Sigmoid colon (tissue), 7 donors: Measurements from ENCODE around the gene KCNJ6. TPM values are rescaled to one million over a fixed set of nuclear protein-coding genes. Genes with fewer than 3 reads are reported as not detected.
"Not testable (repeated sequence)": the region's sequence is repeated elsewhere in the genome, so short reads cannot be mapped to it uniquely, and the experiment has no call there.

ENCODE experiments used
- DNase-seq: peaks from one replicate; pipeline ENCODE4 v3.0.0-alpha.2; 2019
- H3K27ac ChIP-seq, 4 donors: fragments of 200-600 bp; sonication (generic); one replicate each; pipeline ENCODE4 v1.5.1; 2016 to 2019; ENCODE audit warnings: mild to moderate bottlenecking in 1 of 4
- H3K27me3 ChIP-seq, 3 donors: fragments of 200-600 bp; sonication (generic); one replicate each; pipeline ENCODE4 v1.5.1; 2019; ENCODE audit warnings: mild to moderate bottlenecking in 1 of 3
- H3K36me3 ChIP-seq, 4 donors: fragments of 200-600 bp; sonication (generic); one replicate each; pipeline ENCODE4 v1.5.1; 2016 to 2019
- H3K4me1 ChIP-seq, 4 donors: fragments of 200-600 bp; sonication (generic); one replicate each; pipeline ENCODE4 v1.5.1; 2017 to 2019
- H3K4me3 ChIP-seq, 4 donors: fragments of 200-600 bp; sonication (generic); one replicate each; pipeline ENCODE4 v1.5.1; 2017 to 2019; ENCODE audit warnings: mild to moderate bottlenecking in 2 of 4, moderate library complexity in 1 of 4
- H3K9me3 ChIP-seq, 4 donors: fragments of 200-600 bp in 3 of 4; sonication (generic) in 3 of 4; one replicate each; pipeline versions ENCODE4 v1.5.1 to v1.6.1; 2013 to 2019
- CTCF ChIP-seq, 4 experiments: fragments of 450-650 bp in 3 of 4; fragments of 200-600 bp in 1 of 4; IDR thresholded peaks; one replicate each; pipeline ENCODE4 v1.5.1; 2016 to 2019; ENCODE audit warnings: antibody characterized with exemption in 4 of 4, mild to moderate bottlenecking in 3 of 4, moderate library complexity in 2 of 4
- EP300 ChIP-seq, 4 donors: sonication (generic); formaldehyde crosslinking; IDR thresholded peaks; one replicate each; pipeline ENCODE4 v1.6.1; 2017; ENCODE audit warnings: antibody characterized with exemption in 4 of 4
- POLR2A ChIP-seq, 2 donors: fragments of 450-650 bp; IDR thresholded peaks; one replicate each; pipeline ENCODE4 v1.6.1; 2016; ENCODE audit warnings: antibody characterized with exemption in 2 of 2, mild to moderate bottlenecking in 2 of 2, moderate library complexity in 2 of 2
- POLR2AphosphoS5 ChIP-seq, 4 donors: sonication (generic); formaldehyde crosslinking; IDR thresholded peaks; one replicate each; pipeline ENCODE4 v1.6.1; 2017; ENCODE audit warnings: antibody characterized with exemption in 4 of 4
- WGBS, 2 donors: extraction: QIAGEN DNeasy Blood & Tissue Kit; methylation state at CpG; one replicate each; pipeline ENCODE4 v1.1.7; 2013; 5-methylcytosine and 5-hydroxymethylcytosine counted together
- intact Hi-C: fragments of 100-400 bp; cut with DNase I; formaldehyde crosslinking; loops from one replicate; pipeline ENCODE4 v1.15.1; 2023
- polyA plus RNA-seq, 3 donors: library from polyadenylated mRNA; stranded (reverse); fragments of 200-250 nt; gene quantifications; one replicate each; pipeline ENCODE4 v1.2.3, GENCODE V29; 2013
- total RNA-seq, 4 donors: library from RNA; depleted of rRNA; stranded (reverse); fragments of >200 nt; gene quantifications; one replicate each; pipeline ENCODE4 v1.1.0, GENCODE V29; 2016
- donor health status: healthy with polysubstance abuse.
- donor health status: Bipolar disorder and iron deficiency.
- donor health status: healthy.

The KCNJ6 gene
- total and polyA plus RNA-seq, 7 donors, result under 0.01 to 0.04 (median under 0.01) TPM; not detected in 2

DNA sequence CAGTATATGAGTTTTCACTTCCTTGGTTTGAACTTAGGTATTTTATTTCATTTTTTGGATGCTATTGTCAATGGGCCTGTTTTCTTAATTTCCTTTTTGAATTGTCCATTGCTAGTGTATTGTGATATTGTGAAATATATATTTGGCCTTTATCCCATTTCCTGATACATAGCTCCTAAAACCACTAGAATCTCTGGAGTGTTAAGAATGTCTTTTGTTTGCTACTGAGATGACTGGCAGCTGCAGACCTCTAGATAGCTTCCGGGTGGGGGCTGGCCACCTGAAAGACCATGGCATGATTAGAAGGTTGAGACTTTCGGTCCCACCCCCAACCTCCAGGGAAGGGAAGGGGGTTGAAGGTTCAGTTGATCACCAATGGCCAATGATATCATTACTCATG lies 245.4 kb downstream of the KCNJ6 start:
- Histone ChIP-seq H3K27ac (no peak overlapping the region), H3K9me3 (no peaks in the 10 kb centered on the region), H3K4me1 (peaks cover 0 to 9% (median 8%) of the 10 kb centered on the region in 4 donors), H3K36me3 (no peaks in the 10 kb centered on the region), H3K4me3 (no peak overlapping the region), H3K27me3 (peaks cover 0 to 23% (median 5%) of the 10 kb centered on the region in 3 donors)
- WGBS, 2 donors, result 62 to 76% methylated on average over 2 of the region's 2 CpGs
- intact Hi-C loops, result loop anchor here (10.0 kb wide), 1 partner anchor 684 kb away; no protein-coding TSS in a partner anchor
- TF ChIP-seq POLR2A (IDR thresholded peaks at IDR 0.05), result no peak
- TF ChIP-seq POLR2AphosphoS5 (IDR thresholded peaks at IDR 0.05), result no peak
- TF ChIP-seq EP300 (IDR thresholded peaks at IDR 0.05), result no peak
- no peak for DNase-seq

- Histone ChIP-seq H3K27ac (no peak overlapping the region), H3K27me3 (peaks cover 0 to 6% (median 0%) of the 10 kb centered on the region in 3 donors), H3K4me3 (no peak overlapping the region), H3K36me3 (no peaks in the 10 kb centered on the region), H3K4me1 (no peaks in the 10 kb centered on the region), H3K9me3 (no peaks in the 10 kb centered on the region)
- intact Hi-C loops, result no loop called here
- 88 to 90% methylated on average over 3 of the region's 3 CpGs for WGBS, 2 donors
- no peak for DNase-seq
- TF ChIP-seq POLR2A (IDR thresholded peaks at IDR 0.05), result no peak
- TF ChIP-seq EP300 (IDR thresholded peaks at IDR 0.05), result no peak
- TF ChIP-seq CTCF (IDR thresholded peaks at IDR 0.05), result no peak
Measured at GRCh38 chr21:37669249-37669648, 247.0 kb downstream of the KCNJ6 start.

- TF ChIP-seq POLR2A (IDR thresholded peaks at IDR 0.05) (no peak), EP300 (IDR thresholded peaks at IDR 0.05) (no peak), CTCF (IDR thresholded peaks at IDR 0.05) (no peak), POLR2AphosphoS5 (IDR thresholded peaks at IDR 0.05) (no peak)
- Histone ChIP-seq H3K4me3 (no peak overlapping the region), H3K27me3 (peaks cover 0 to under 1% (median 0%) of the 10 kb centered on the region in 3 donors), H3K4me1 (no peaks in the 10 kb centered on the region), H3K9me3 (no peaks in the 10 kb centered on the region), H3K27ac (no peak overlapping the region), H3K36me3 (no peaks in the 10 kb centered on the region)
- WGBS, 2 donors, result 72 to 87% methylated on average over 7 of the region's 7 CpGs
- intact Hi-C loops, result no loop called here
- no peak for DNase-seq
Measured at GRCh38 chr21:37668462-37669239, 247.6 kb downstream of the KCNJ6 start.

GRCh38 chr21:37667380-37667779 lies 248.9 kb downstream of the KCNJ6 start:
- Histone ChIP-seq H3K4me3 (no peak overlapping the region), H3K27ac (no peak overlapping the region), H3K9me3 (no peaks in the 10 kb centered on the region), H3K4me1 (no peaks in the 10 kb centered on the region), H3K36me3 (no peaks in the 10 kb centered on the region), H3K27me3 (no peaks in the 10 kb centered on the region)
- DNase-seq, result no peak
- TF ChIP-seq POLR2AphosphoS5 (IDR thresholded peaks at IDR 0.05) (no peak), CTCF (IDR thresholded peaks at IDR 0.05) (no peak), POLR2A (IDR thresholded peaks at IDR 0.05) (no peak), EP300 (IDR thresholded peaks at IDR 0.05) (no peak)
- intact Hi-C loops, result no loop called here
- 96 to 97% methylated on average over 19 of the region's 19 CpGs for WGBS, 2 donors

DNA sequence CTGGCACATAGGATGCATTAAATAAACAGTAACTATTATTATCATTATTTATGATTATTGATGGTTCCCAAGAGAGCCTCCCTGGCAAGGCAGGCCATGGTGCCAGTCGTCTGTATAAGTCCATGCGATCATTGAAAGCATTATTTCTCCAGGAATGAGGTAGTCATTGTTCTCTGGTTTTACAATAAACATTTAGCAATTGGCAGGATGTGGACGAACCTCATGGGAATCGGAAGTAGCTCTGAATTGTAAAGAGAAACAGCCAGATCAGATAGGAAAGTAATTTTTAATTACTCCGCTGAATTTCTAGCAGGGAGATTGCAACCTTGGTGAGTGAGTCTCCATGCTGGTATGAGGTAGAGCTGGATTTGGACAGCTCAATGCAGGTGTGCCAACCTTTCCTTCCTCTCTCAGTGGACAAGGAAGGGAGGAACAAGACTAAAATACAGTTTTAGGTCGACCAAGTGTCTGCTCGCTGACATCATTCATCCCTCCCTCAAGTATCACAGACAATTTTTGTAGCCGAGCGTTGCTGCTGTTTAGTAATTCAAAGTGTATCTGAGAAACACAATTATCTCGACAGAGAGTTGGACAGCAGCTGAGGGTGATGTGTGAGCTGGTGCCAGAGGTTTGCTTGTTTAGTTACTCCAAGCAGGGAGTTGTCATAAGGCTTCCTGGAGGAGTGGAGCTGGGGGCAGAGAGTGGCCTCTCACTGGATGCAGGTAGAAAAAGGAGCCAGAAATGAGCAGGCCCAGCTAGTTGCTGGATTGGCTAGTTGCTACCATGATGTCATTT lies 250.8 kb downstream of the KCNJ6 start:
- no peaks in the 10 kb centered on the region for H3K9me3 ChIP-seq
- intact Hi-C loops, result no loop called here
- 62 to 78% methylated on average over 10 of the region's 10 CpGs for WGBS, 2 donors
- no peak overlapping the region for H3K27ac ChIP-seq
- DNase-seq, result no peak
- H3K27me3 ChIP-seq, result no peaks in the 10 kb centered on the region
- H3K4me3 ChIP-seq, result no peak overlapping the region
- TF ChIP-seq EP300 (IDR thresholded peaks at IDR 0.05), result no peak
- TF ChIP-seq POLR2AphosphoS5 (IDR thresholded peaks at IDR 0.05), result no peak
- TF ChIP-seq POLR2A (IDR thresholded peaks at IDR 0.05), result no peak
- no peak for TF ChIP-seq CTCF (IDR thresholded peaks at IDR 0.05)
- no peaks in the 10 kb centered on the region for H3K4me1 ChIP-seq
- H3K36me3 ChIP-seq, result no peaks in the 10 kb centered on the region

DNA sequence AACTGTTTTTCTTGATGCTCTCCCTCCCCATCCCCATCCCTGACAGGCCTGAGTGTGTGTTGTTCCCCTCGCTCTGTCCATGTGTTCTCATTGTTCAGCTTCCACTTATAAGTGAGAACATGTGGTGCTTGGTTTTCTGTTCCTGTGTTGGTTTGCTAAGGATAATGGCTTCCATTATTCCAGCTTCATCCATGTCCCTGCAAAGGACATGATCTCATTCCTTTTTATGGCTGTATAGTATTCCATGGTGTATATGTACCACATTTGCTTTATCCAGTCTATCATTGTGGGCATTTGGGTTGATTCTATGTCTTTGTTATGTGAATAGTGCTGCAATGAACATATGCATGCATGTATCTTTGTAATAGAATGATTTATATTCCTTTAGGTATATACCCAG lies 254.0 kb downstream of the KCNJ6 start:
- H3K36me3 ChIP-seq, H3K9me3 ChIP-seq, H3K27ac ChIP-seq, H3K4me3 ChIP-seq, H3K27me3 ChIP-seq, DNase-seq, intact Hi-C loops: not testable (repeated sequence)
- 96 to 100% methylated on average over 1 of the region's 1 CpG for WGBS, 2 donors
- H3K4me1 ChIP-seq, result peaks cover 0 to 22% (median 18%) of the 10 kb centered on the region in 4 donors
